ENCODE results near the gene ZNF18. TPM values are rescaled to one million over a fixed set of nuclear protein-coding genes. Genes with fewer than 3 reads are reported as not detected.

The ZNF18 gene
- total and polyA plus RNA-seq, 8 donors = 6.2 to 10.1 (median 9.2) TPM

GRCh38 chr17:12040478-12040877 is 43.2 kb upstream of the ZNF18 start:
- TF ChIP-seq CTCF (IDR thresholded peaks at IDR 0.05) = no peak
- DNase-seq (no peak), ATAC-seq (no peak)
- H3K36me3 ChIP-seq = no peaks in the 10 kb centered on the region
- H3K27me3 ChIP-seq = no peaks in the 10 kb centered on the region
- no peaks in the 10 kb centered on the region for H3K9me3 ChIP-seq
- H3K4me3 ChIP-seq = no peak overlapping the region
- intact Hi-C loops (cut with DNase I) = no loop called here
- H3K27ac ChIP-seq = no peak overlapping the region
- peaks cover 0 to 2% of the 10 kb centered on the region in 2 donors for H3K4me1 ChIP-seq

GRCh38 chr17:12037970-12038369 is 40.7 kb upstream of the ZNF18 start:
- DNase-seq = no peak

GRCh38 chr17:12035673-12036072 is 38.4 kb upstream of the ZNF18 start:
- Histone ChIP-seq H3K27ac (no peak overlapping the region), H3K9me3 (no peaks in the 10 kb centered on the region), H3K36me3 (peaks cover 0 to 3% of the 10 kb centered on the region in 2 donors), H3K4me3 (no peak overlapping the region), H3K27me3 (no peaks in the 10 kb centered on the region), H3K4me1 (peaks cover 5 to 12% of the 10 kb centered on the region in 2 donors)
- DNase-seq = no peak
- ATAC-seq = no peak
- TF ChIP-seq CTCF (IDR thresholded peaks at IDR 0.05) = no peak
- intact Hi-C loops (cut with DNase I) = no loop called here

More at GRCh38 chr17:12037970-12038369, 40.7 kb upstream of the ZNF18 start:
- ATAC-seq = no peak
- intact Hi-C loops (cut with DNase I) = no loop called here
- Histone ChIP-seq H3K36me3 (peaks cover 0 to 3% of the 10 kb centered on the region in 2 donors), H3K4me1 (no peaks in the 10 kb centered on the region), H3K27ac (no peak overlapping the region), H3K27me3 (no peaks in the 10 kb centered on the region), H3K4me3 (no peak overlapping the region), H3K9me3 (no peaks in the 10 kb centered on the region)
- no peak for TF ChIP-seq CTCF (IDR thresholded peaks at IDR 0.05)

GRCh38 chr17:12034538-12034937 is 37.3 kb upstream of the ZNF18 start:
- TF ChIP-seq CTCF (IDR thresholded peaks at IDR 0.05) = no peak
- intact Hi-C loops (cut with DNase I) = no loop called here

GRCh38 chr17:12028611-12029010 is 31.3 kb upstream of the ZNF18 start:
- Histone ChIP-seq H3K9me3 (no peaks in the 10 kb centered on the region), H3K4me3 (no peak overlapping the region), H3K4me1 (peaks cover 5 to 23% of the 10 kb centered on the region in 2 donors), H3K27ac (no peak overlapping the region), H3K27me3 (no peaks in the 10 kb centered on the region), H3K36me3 (no peaks in the 10 kb centered on the region)
- DNase-seq (no peak), ATAC-seq (no peak)
- TF ChIP-seq CTCF (IDR thresholded peaks at IDR 0.05) = no peak
- intact Hi-C loops (cut with DNase I) = no loop called here

More at GRCh38 chr17:12034538-12034937, 37.3 kb upstream of the ZNF18 start:
- no peaks in the 10 kb centered on the region for H3K9me3 ChIP-seq
- no peak overlapping the region for H3K4me3 ChIP-seq
- H3K36me3 ChIP-seq = peaks cover 0 to 3% of the 10 kb centered on the region in 2 donors
- DNase-seq (no peak), ATAC-seq (no peak)
- H3K4me1 ChIP-seq = peaks cover 5 to 12% of the 10 kb centered on the region in 2 donors
- H3K27me3 ChIP-seq = no peaks in the 10 kb centered on the region
- no peak overlapping the region for H3K27ac ChIP-seq
